H9 (cell line): Measurements from ENCODE around the gene SIPA1L3. TPM values are rescaled to one million over a fixed set of nuclear protein-coding genes. Genes with fewer than 3 reads are reported as not detected.

ENCODE experiments used
- DNase-seq: peaks from one replicate; pipeline ENCODE4 v3.0.0-alpha.2; 2017
- H2AFZ ChIP-seq: one replicate; pipeline ENCODE4 v1.6.1; 2013; ENCODE audit warnings: mild to moderate bottlenecking, low read length, control low read depth, moderate library complexity
- H2AK5ac ChIP-seq: 2 replicates; pipeline ENCODE4 v1.6.1; 2013; ENCODE audit warnings: low read length, control low read depth, mixed read lengths; ENCODE audit not compliant: insufficient read length
- H2BK120ac ChIP-seq: one replicate; pipeline ENCODE4 v1.6.1; 2013; ENCODE audit warnings: low read depth, mild to moderate bottlenecking, low read length, control low read depth, inconsistent platforms; ENCODE audit not compliant: poor library complexity, severe bottlenecking
- H2BK12ac ChIP-seq: 2 replicates; pipeline ENCODE4 v1.6.1; 2013; ENCODE audit warnings: low read length, control low read depth, mixed read lengths, low read depth; ENCODE audit not compliant: insufficient read length
- H2BK15ac ChIP-seq: 2 replicates; pipeline ENCODE4 v1.6.1; 2013; ENCODE audit warnings: low read depth, low read length, control low read depth
- H2BK20ac ChIP-seq: one replicate; pipeline ENCODE4 v1.6.1; 2013; ENCODE audit warnings: low read depth, mild to moderate bottlenecking, low read length, control low read depth, inconsistent platforms; ENCODE audit not compliant: poor library complexity, severe bottlenecking
- H2BK5ac ChIP-seq: 2 replicates; pipeline ENCODE4 v1.6.1; 2013; ENCODE audit warnings: low read length, control low read depth, mixed read lengths; ENCODE audit not compliant: insufficient read length
- H3K14ac ChIP-seq: 2 replicates; pipeline ENCODE4 v1.6.1; 2013; ENCODE audit warnings: low read length, control low read depth; ENCODE audit not compliant: insufficient read depth
- H3K18ac ChIP-seq: 2 replicates; pipeline ENCODE4 v1.6.1; 2013; ENCODE audit warnings: low read depth, mild to moderate bottlenecking, mixed read lengths, low read length, control low read depth; ENCODE audit not compliant: insufficient read length
- H3K23ac ChIP-seq: 2 replicates; pipeline ENCODE4 v1.6.1; 2013; ENCODE audit warnings: low read length, control low read depth, mixed read lengths, low read depth; ENCODE audit not compliant: insufficient read length
- H3K23me2 ChIP-seq: 2 replicates; pipeline ENCODE4 v1.6.1; 2013; ENCODE audit warnings: low read depth, mild to moderate bottlenecking, mixed read lengths, low read length, control low read depth; ENCODE audit not compliant: insufficient read length, poor library complexity, severe bottlenecking
- H3K27ac ChIP-seq: 2 replicates; pipeline ENCODE4 v1.5.1; 2013; ENCODE audit warnings: low read length, control low read depth, mixed read lengths, low read depth; ENCODE audit not compliant: insufficient read length
- H3K27me3 ChIP-seq: 2 replicates; pipeline ENCODE4 v1.6.1; 2013; ENCODE audit warnings: low read length, control low read depth, inconsistent platforms; ENCODE audit not compliant: insufficient read depth
- H3K4ac ChIP-seq: 2 replicates; pipeline ENCODE4 v1.6.1; 2013; ENCODE audit warnings: low read depth, mild to moderate bottlenecking, control low read depth, inconsistent platforms, low read length, moderate library complexity
- H3K4me1 ChIP-seq: 2 replicates; pipeline ENCODE4 v1.6.1; 2013; ENCODE audit warnings: low read length, control low read depth, inconsistent platforms; ENCODE audit not compliant: insufficient read depth
- H3K4me2 ChIP-seq: 2 replicates; pipeline ENCODE4 v1.6.1; 2013; ENCODE audit warnings: low read length, control low read depth, mixed read lengths; ENCODE audit not compliant: insufficient read length, insufficient read depth
- H3K56ac ChIP-seq: 2 replicates; pipeline ENCODE4 v1.6.1; 2013; ENCODE audit warnings: low read depth, mild to moderate bottlenecking, mixed read lengths, low read length, control low read depth; ENCODE audit not compliant: insufficient read length
- H3K79me1 ChIP-seq: 2 replicates; pipeline ENCODE4 v1.6.1; 2013; ENCODE audit warnings: low read depth, mild to moderate bottlenecking, moderate library complexity, low read length, control low read depth, inconsistent platforms; ENCODE audit not compliant: insufficient read depth, poor library complexity, severe bottlenecking
- H3K79me2 ChIP-seq: 2 replicates; pipeline ENCODE4 v1.6.1; 2013; ENCODE audit warnings: low read length, control low read depth, inconsistent platforms; ENCODE audit not compliant: insufficient read depth
- H3K9ac ChIP-seq: 2 replicates; pipeline ENCODE4 v1.6.1; 2013; ENCODE audit warnings: low read length, control low read depth, mixed read lengths; ENCODE audit not compliant: insufficient read length; ENCODE audit errors: extremely low read depth
- H3K9me3 ChIP-seq: one replicate; pipeline ENCODE4 v1.6.1; 2013; ENCODE audit warnings: low read depth, low read length, inconsistent platforms; ENCODE audit not compliant: control insufficient read depth
- H3T11ph ChIP-seq: one replicate; pipeline ENCODE4 v1.6.1; 2013; ENCODE audit warnings: mild to moderate bottlenecking, low read length, control low read depth, inconsistent platforms
- H4K20me1 ChIP-seq: one replicate; pipeline ENCODE4 v1.6.1; 2013; ENCODE audit not compliant: control insufficient read depth, insufficient read length, insufficient read depth
- H4K5ac ChIP-seq: 2 replicates; pipeline ENCODE4 v1.6.1; 2013; ENCODE audit warnings: low read depth, mild to moderate bottlenecking, mixed read lengths, low read length, control low read depth; ENCODE audit not compliant: insufficient read length
- H4K8ac ChIP-seq: replicated peaks from 2 replicates; pipeline ENCODE4 v1.6.1; 2013; ENCODE audit warnings: low read length, control low read depth, mixed read lengths, low read depth; ENCODE audit not compliant: insufficient read length
- H4K91ac ChIP-seq: 2 replicates; pipeline ENCODE4 v1.6.1; 2013; ENCODE audit warnings: low read depth, mild to moderate bottlenecking, moderate library complexity, mixed read lengths, low read length, control low read depth; ENCODE audit not compliant: insufficient read length
- H3K27ac Mint-ChIP-seq, 3 experiments: 2 replicates in 2 of 3; 3 replicates in 1 of 3; pipeline ENCODE4 v1.8.0; 2020 to 2021; ENCODE audit warnings: mixed read lengths in 3 of 3, mild to moderate bottlenecking in 1 of 3, moderate library complexity in 1 of 3
- H3K27me3 Mint-ChIP-seq: 2 replicates; pipeline ENCODE4 v1.8.0; 2021; ENCODE audit warnings: low read depth, mild to moderate bottlenecking, moderate library complexity, mixed read lengths
- H3K36me3 Mint-ChIP-seq, 3 experiments: 2 replicates in 2 of 3; 3 replicates in 1 of 3; pipeline ENCODE4 v1.8.0; 2020 to 2021; ENCODE audit warnings: low read depth in 3 of 3, mixed read lengths in 3 of 3; ENCODE audit not compliant: insufficient read depth in 1 of 3
- H3K4me1 Mint-ChIP-seq, 2 experiments: 2 replicates each; pipeline ENCODE4 v1.8.0; 2020; ENCODE audit warnings: mixed read lengths in 2 of 2
- H3K4me3 Mint-ChIP-seq, 2 experiments: 2 replicates in 1 of 2; 3 replicates in 1 of 2; pipeline ENCODE4 v1.8.0; 2020 to 2021; ENCODE audit warnings: mild to moderate bottlenecking in 2 of 2, mixed read lengths in 2 of 2, moderate library complexity in 1 of 2
- H3K9me3 Mint-ChIP-seq, 2 experiments: 2 replicates in 1 of 2; 3 replicates in 1 of 2; pipeline ENCODE4 v1.8.0; 2020; ENCODE audit warnings: mild to moderate bottlenecking in 2 of 2, mixed read lengths in 2 of 2, moderate library complexity in 1 of 2
- WGBS: extraction: QIAGEN DNeasy Blood & Tissue Kit; methylation state at CpG from one replicate; pipeline ENCODE4 v1.1.7; 2013; ENCODE audit warnings: missing lambda C conversion rate, low lambda C conversion rate, mixed read lengths; ENCODE audit not compliant: insufficient read length; ENCODE audit errors: extremely low coverage; 5-methylcytosine and 5-hydroxymethylcytosine counted together
- total RNA-seq: library from RNA; stranded (reverse); gene quantifications from 2 replicates; pipeline ENCODE4 v1.2.1, GENCODE V29; 2021
- TF ChIP-seq, protein P1 (sequence below): fragments of 200-600 bp; sonication (generic); conservative IDR thresholded peaks from 3 replicates; pipeline ENCODE4 v1.8.0; 2021; ENCODE audit warnings: antibody characterized with exemption, mild to moderate bottlenecking

SIPA1L3 gene
- total RNA-seq, 1 experiment from 2014 or later: 40.1 TPM

DNA sequence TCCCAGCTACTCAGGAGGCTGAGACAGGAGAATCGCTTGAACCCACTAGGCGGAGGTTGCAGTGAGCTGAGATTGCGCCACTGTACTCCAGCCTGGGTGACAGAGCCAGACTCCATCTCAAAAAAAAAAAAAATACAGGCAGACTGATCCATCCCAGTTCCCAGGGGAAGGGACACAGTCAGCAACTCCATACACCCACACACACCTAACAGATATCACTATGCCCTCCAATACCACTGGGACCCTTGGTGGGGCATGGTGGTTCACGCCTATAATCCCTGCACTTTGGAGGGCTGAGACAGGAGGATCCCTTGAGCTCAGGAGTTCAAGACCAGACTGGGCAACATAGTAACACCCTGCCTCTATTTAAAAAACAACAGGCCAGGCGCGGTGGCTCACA is 314.4 kb downstream of the SIPA1L3 start:
- H3K79me1 ChIP-seq: no peaks in the 10 kb centered on the region
- H3K14ac ChIP-seq: no peak overlapping the region
- no peak overlapping the region for H2AFZ ChIP-seq
- peaks cover 7 to 28% of the 10 kb centered on the region in 2 experiments for H3K4me1 Mint-ChIP-seq
- no peak overlapping the region for H2BK15ac ChIP-seq
- H3K27me3 ChIP-seq: no peaks in the 10 kb centered on the region
- WGBS: no CpG with 5 or more reads among the region's 6 CpGs
- H4K8ac ChIP-seq: no peak overlapping the region
- H3K79me2 ChIP-seq: no peaks in the 10 kb centered on the region
- no peak for DNase-seq
- H4K20me1 ChIP-seq: no peaks in the 10 kb centered on the region
- H3K23me2 ChIP-seq: peaks cover 3% of the 10 kb centered on the region
- no peak overlapping the region for H4K5ac ChIP-seq
- H2BK5ac ChIP-seq: no peak overlapping the region
- H3K36me3 Mint-ChIP-seq: peaks cover 10 to 21% (median 18%) of the 10 kb centered on the region in 3 experiments
- no peak overlapping the region for H3K23ac ChIP-seq
- TF ChIP-seq, protein P1, sequence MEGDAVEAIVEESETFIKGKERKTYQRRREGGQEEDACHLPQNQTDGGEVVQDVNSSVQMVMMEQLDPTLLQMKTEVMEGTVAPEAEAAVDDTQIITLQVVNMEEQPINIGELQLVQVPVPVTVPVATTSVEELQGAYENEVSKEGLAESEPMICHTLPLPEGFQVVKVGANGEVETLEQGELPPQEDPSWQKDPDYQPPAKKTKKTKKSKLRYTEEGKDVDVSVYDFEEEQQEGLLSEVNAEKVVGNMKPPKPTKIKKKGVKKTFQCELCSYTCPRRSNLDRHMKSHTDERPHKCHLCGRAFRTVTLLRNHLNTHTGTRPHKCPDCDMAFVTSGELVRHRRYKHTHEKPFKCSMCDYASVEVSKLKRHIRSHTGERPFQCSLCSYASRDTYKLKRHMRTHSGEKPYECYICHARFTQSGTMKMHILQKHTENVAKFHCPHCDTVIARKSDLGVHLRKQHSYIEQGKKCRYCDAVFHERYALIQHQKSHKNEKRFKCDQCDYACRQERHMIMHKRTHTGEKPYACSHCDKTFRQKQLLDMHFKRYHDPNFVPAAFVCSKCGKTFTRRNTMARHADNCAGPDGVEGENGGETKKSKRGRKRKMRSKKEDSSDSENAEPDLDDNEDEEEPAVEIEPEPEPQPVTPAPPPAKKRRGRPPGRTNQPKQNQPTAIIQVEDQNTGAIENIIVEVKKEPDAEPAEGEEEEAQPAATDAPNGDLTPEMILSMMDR: no peak
- H3K27me3 Mint-ChIP-seq: peaks cover 2% of the 10 kb centered on the region
- no peak overlapping the region for H3K56ac ChIP-seq
- no peak overlapping the region for H3K18ac ChIP-seq
- H2BK20ac ChIP-seq: no peak overlapping the region
- no peak overlapping the region for H3K4ac ChIP-seq
- H3K27ac Mint-ChIP-seq: no peak overlapping the region
- no peak overlapping the region for H2BK12ac ChIP-seq
- no peaks in the 10 kb centered on the region for H3K9me3 ChIP-seq
- no peak overlapping the region for H2AK5ac ChIP-seq
- H2BK120ac ChIP-seq: no peak overlapping the region
- no peak overlapping the region for H3K4me2 ChIP-seq
- no peak overlapping the region for H3K4me3 Mint-ChIP-seq
- H3T11ph ChIP-seq: no peak overlapping the region
- no peaks in the 10 kb centered on the region; a peak in 1 of 5 replicates for H3K9me3 Mint-ChIP-seq
- H3K27ac ChIP-seq: no peak overlapping the region
- H3K4me1 ChIP-seq: no peaks in the 10 kb centered on the region
- no peak overlapping the region for H4K91ac ChIP-seq
- H3K9ac ChIP-seq: no peak overlapping the region
